ENCODE results near the gene DLGAP1. TPM values are rescaled to one million over a fixed set of nuclear protein-coding genes. Genes with fewer than 3 reads are reported as not detected.

The DLGAP1 gene
- total RNA-seq, 4 donors from 2014 or later, result 2.0 to 4.7 (median 2.1) TPM; not detected in 1

DNA sequence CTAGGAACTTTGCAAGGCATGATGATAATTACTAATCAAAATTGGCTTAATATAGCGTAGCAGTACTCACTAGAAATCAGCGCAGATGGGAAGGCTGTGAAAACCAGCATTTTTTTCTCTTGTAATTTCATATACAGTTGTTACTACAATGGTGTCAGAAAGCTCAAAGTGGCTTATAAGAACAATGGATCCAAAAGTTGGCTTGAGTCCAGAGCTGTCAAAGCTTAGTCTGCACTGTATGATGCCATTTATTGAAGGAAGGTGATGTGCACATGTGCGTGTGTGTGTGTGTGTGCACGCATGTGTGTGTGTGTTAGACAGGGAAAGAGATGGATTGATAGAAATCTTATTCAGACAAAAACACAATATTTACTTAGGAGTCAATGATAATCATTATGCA is 663.9 kb downstream of the DLGAP1 start:
- no peak for DNase-seq (ENCODE audit: low spot score in 2 of 2)
- H3K27ac ChIP-seq, result no peak overlapping the region
- TF ChIP-seq POLR2A (IDR thresholded peaks at IDR 0.05) (no peak), POLR2AphosphoS5 (IDR thresholded peaks at IDR 0.05) (no peak), EP300 (IDR thresholded peaks at IDR 0.05) (no peak)
- TF ChIP-seq, protein P1, sequence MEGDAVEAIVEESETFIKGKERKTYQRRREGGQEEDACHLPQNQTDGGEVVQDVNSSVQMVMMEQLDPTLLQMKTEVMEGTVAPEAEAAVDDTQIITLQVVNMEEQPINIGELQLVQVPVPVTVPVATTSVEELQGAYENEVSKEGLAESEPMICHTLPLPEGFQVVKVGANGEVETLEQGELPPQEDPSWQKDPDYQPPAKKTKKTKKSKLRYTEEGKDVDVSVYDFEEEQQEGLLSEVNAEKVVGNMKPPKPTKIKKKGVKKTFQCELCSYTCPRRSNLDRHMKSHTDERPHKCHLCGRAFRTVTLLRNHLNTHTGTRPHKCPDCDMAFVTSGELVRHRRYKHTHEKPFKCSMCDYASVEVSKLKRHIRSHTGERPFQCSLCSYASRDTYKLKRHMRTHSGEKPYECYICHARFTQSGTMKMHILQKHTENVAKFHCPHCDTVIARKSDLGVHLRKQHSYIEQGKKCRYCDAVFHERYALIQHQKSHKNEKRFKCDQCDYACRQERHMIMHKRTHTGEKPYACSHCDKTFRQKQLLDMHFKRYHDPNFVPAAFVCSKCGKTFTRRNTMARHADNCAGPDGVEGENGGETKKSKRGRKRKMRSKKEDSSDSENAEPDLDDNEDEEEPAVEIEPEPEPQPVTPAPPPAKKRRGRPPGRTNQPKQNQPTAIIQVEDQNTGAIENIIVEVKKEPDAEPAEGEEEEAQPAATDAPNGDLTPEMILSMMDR (IDR thresholded peaks at IDR 0.05), result no peak
- H3K4me3 ChIP-seq, result no peak overlapping the region
- WGBS, result 49% methylated on average over 4 of the region's 4 CpGs
- H3K4me1 ChIP-seq, result no peaks in the 10 kb centered on the region
- H3K36me3 ChIP-seq, result no peaks in the 10 kb centered on the region
- no peaks in the 10 kb centered on the region for H3K27me3 ChIP-seq
- no peaks in the 10 kb centered on the region for H3K9me3 ChIP-seq

GRCh38 chr18:3790703-3791102 is 664.4 kb downstream of the DLGAP1 start:
- WGBS, result 39% methylated on average over 5 of the region's 5 CpGs

GRCh38 chr18:3789525-3789924 is 665.6 kb downstream of the DLGAP1 start:
- Histone ChIP-seq H3K27ac (no peak overlapping the region), H3K27me3 (no peaks in the 10 kb centered on the region), H3K4me1 (no peaks in the 10 kb centered on the region), H3K4me3 (no peak overlapping the region), H3K36me3 (no peaks in the 10 kb centered on the region), H3K9me3 (no peaks in the 10 kb centered on the region)
- TF ChIP-seq POLR2AphosphoS5 (IDR thresholded peaks at IDR 0.05), result no peak
- TF ChIP-seq, protein P1 (IDR thresholded peaks at IDR 0.05), result no peak
- no peak for TF ChIP-seq EP300 (IDR thresholded peaks at IDR 0.05)
- no peak for TF ChIP-seq POLR2A (IDR thresholded peaks at IDR 0.05)
- DNase-seq (ENCODE audit: low spot score in 2 of 2), result no peak
- WGBS, result 81% methylated on average over 1 of the region's 1 CpG

More at GRCh38 chr18:3790703-3791102, 664.4 kb downstream of the DLGAP1 start:
- no peaks in the 10 kb centered on the region for H3K9me3 ChIP-seq
- TF ChIP-seq POLR2AphosphoS5 (IDR thresholded peaks at IDR 0.05) (no peak), POLR2A (IDR thresholded peaks at IDR 0.05) (no peak), EP300 (IDR thresholded peaks at IDR 0.05) (no peak)
- TF ChIP-seq, protein P1 (IDR thresholded peaks at IDR 0.05), result no peak
- H3K36me3 ChIP-seq, result no peaks in the 10 kb centered on the region
- DNase-seq (ENCODE audit: low spot score in 2 of 2), result no peak
- no peak overlapping the region for H3K27ac ChIP-seq
- no peak overlapping the region for H3K4me3 ChIP-seq
- H3K4me1 ChIP-seq, result no peaks in the 10 kb centered on the region
- H3K27me3 ChIP-seq, result no peaks in the 10 kb centered on the region

- 93% methylated on average over 1 of the region's 1 CpG for WGBS
- no peaks in the 10 kb centered on the region for H3K9me3 ChIP-seq
- TF ChIP-seq EP300 (IDR thresholded peaks at IDR 0.05), result no peak
- no peak for TF ChIP-seq POLR2AphosphoS5 (IDR thresholded peaks at IDR 0.05)
- TF ChIP-seq, protein P1 (IDR thresholded peaks at IDR 0.05), result no peak
- TF ChIP-seq POLR2A (IDR thresholded peaks at IDR 0.05), result no peak
- no peak overlapping the region for H3K27ac ChIP-seq
- H3K36me3 ChIP-seq, result no peaks in the 10 kb centered on the region
- H3K27me3 ChIP-seq, result no peaks in the 10 kb centered on the region
- H3K4me3 ChIP-seq, result no peak overlapping the region
- no peak for DNase-seq (ENCODE audit: low spot score in 2 of 2)
- no peaks in the 10 kb centered on the region for H3K4me1 ChIP-seq
Observed at GRCh38 chr18:3784949-3785348, 670.2 kb downstream of the DLGAP1 start.

- Histone ChIP-seq H3K27me3 (no peaks in the 10 kb centered on the region), H3K27ac (no peak overlapping the region), H3K9me3 (no peaks in the 10 kb centered on the region), H3K4me1 (no peaks in the 10 kb centered on the region), H3K4me3 (no peak overlapping the region), H3K36me3 (no peaks in the 10 kb centered on the region)
- no peak for DNase-seq (ENCODE audit: low spot score in 2 of 2)
- TF ChIP-seq EP300 (IDR thresholded peaks at IDR 0.05) (no peak), POLR2AphosphoS5 (IDR thresholded peaks at IDR 0.05) (no peak), POLR2A (IDR thresholded peaks at IDR 0.05) (no peak)
- TF ChIP-seq, protein P1 (IDR thresholded peaks at IDR 0.05), result no peak
- WGBS, result 96% methylated on average over 1 of the region's 1 CpG
Observed at GRCh38 chr18:3782901-3783300, 672.2 kb downstream of the DLGAP1 start.
